CD4-positive, alpha-beta T cell treated with Interleukin-2 at 100 ng/mL for 4 hours (primary cell): ENCODE data around the gene DZANK1.
"Not testable (repeated sequence)": the region's sequence is repeated elsewhere in the genome, so short reads cannot be mapped to it uniquely, and the experiment has no call there.

Experiments used
- DNase-seq: peaks from one replicate; pipeline ENCODE4 v3.0.0-alpha.2; 2020; ENCODE audit warnings: low spot score

DZANK1 gene

GRCh38 chr20:18466894-18467730 is at the start of gene DZANK1, which contains the start of gene POLR3F:
Gene DZANK1, minus strand, starts transcription at chr20:18467030. Its CDS starts 1,672 bp downstream, at chr20:18465358.
Gene POLR3F, plus strand, starts transcription at chr20:18467390. Its CDS starts 117 bp downstream, at chr20:18467507.
- peak; percentile 94 for DNase-seq

GRCh38 chr20:18515973-18516372 is 49.1 kb upstream of the DZANK1 start:
- DNase-seq, result no peak

GRCh38 chr20:18514127-18514526 is 47.3 kb upstream of the DZANK1 start:
- no peak for DNase-seq

- no peak for DNase-seq
Measured at GRCh38 chr20:18513208-18513607, 46.4 kb upstream of the DZANK1 start.

- DNase-seq, result no peak
Measured at GRCh38 chr20:18511571-18511970, 44.7 kb upstream of the DZANK1 start.

- DNase-seq, result peak; percentile 97
Measured at GRCh38 chr20:18507218-18508191, 40.7 kb upstream of the DZANK1 start, which contains the start of gene SEC23B. Gene SEC23B, plus strand, starts transcription at chr20:18507940. Its CDS starts 2,896 bp downstream, at chr20:18510836.

GRCh38 chr20:18506744-18507143 is 39.9 kb upstream of the DZANK1 start:
- DNase-seq, result peak; percentile 24

GRCh38 chr20:18504479-18505060 is 37.7 kb upstream of the DZANK1 start:
- DNase-seq, result no peak

- DNase-seq, result not testable (repeated sequence)
Measured at GRCh38 chr20:18501672-18502071, 34.8 kb upstream of the DZANK1 start.

- no peak for DNase-seq
Measured at GRCh38 chr20:18497603-18498002, 30.8 kb upstream of the DZANK1 start.

- peak; percentile 77 for DNase-seq
Measured at GRCh38 chr20:18496740-18497592, 30.1 kb upstream of the DZANK1 start, which contains the start of gene RBBP9. Gene RBBP9, minus strand, starts transcription at chr20:18497225. Its CDS starts 58 bp downstream, at chr20:18497167.

GRCh38 chr20:18496042-18496441 is 29.2 kb upstream of the DZANK1 start:
- no peak for DNase-seq

- DNase-seq, result no peak
Measured at GRCh38 chr20:18488301-18488700, 21.5 kb upstream of the DZANK1 start.

GRCh38 chr20:18481596-18481995 is 14.8 kb upstream of the DZANK1 start:
- DNase-seq, result no peak

GRCh38 chr20:18477821-18478220 is 11.0 kb upstream of the DZANK1 start:
- DNase-seq, result no peak

- no peak for DNase-seq
Measured at GRCh38 chr20:18477218-18477617, 10.4 kb upstream of the DZANK1 start.

GRCh38 chr20:18466574-18466893 is 296 bp downstream of the DZANK1 start:
- DNase-seq, result no peak

- DNase-seq, result no peak
Measured at GRCh38 chr20:18465536-18466200, 1.2 kb downstream of the DZANK1 start.

- no peak for DNase-seq
Measured at GRCh38 chr20:18456600-18456999, 10.2 kb downstream of the DZANK1 start.

GRCh38 chr20:18443886-18444285 is 22.9 kb downstream of the DZANK1 start:
- no peak for DNase-seq

- DNase-seq, result no peak
Measured at GRCh38 chr20:18440403-18440802, 26.4 kb downstream of the DZANK1 start.
